Stimulated activated CD4-positive, alpha-beta T cell treated with anti-CD3 and anti-CD28 coated beads, TNF-alpha, amount 100 ng/mL, for 48 hours (primary cell): ENCODE measurements around the gene PPA2.
"Not testable (repeated sequence)": the region's sequence is repeated elsewhere in the genome, so short reads cannot be mapped to it uniquely, and the experiment has no call there.

Experiments
- DNase-seq, 3 donors: peaks; one replicate each; pipeline ENCODE4 v3.0.0-alpha.2; 2020; ENCODE audit warnings: low read depth in 3 of 3

PPA2 gene

DNA sequence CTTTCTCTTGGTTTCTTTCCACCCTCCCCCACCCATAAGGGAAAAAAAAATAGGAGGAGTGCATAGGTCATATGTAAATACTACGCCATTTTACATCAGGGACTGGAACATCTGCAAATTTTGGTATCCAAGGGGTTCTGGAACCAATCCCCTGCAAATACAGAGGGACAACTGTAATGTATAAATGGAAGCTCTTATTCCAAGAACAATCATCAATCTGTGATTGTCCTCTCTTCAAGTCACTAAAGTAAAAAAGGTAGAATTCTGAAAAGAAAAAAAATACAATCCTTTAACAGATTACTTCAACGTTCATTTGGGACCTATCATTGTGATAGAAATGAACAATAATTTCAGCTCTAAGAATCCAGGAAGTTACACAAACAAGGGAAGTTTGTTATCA is 13.6 kb downstream of the PPA2 start:
- no peak for DNase-seq

DNA sequence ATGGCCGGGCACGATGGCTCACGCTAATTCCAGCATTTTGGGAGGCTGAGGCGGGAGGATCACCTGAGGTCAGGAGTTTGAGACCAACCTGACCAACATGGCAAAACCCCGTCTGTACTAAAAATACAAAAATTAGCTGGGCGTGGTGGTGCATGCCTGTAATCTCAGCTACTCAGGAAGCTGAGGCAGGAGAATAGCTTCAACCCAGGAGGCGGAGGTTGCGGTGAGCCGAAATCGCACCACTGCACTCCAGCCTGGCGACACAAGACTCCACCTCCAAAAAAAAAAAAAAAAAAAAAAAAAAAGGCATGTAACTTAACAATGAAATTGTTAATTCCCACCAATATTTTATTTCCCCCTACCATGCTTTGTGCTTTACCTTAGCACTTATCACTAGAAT is 15.3 kb downstream of the PPA2 start:
- not testable (repeated sequence) for DNase-seq

DNA sequence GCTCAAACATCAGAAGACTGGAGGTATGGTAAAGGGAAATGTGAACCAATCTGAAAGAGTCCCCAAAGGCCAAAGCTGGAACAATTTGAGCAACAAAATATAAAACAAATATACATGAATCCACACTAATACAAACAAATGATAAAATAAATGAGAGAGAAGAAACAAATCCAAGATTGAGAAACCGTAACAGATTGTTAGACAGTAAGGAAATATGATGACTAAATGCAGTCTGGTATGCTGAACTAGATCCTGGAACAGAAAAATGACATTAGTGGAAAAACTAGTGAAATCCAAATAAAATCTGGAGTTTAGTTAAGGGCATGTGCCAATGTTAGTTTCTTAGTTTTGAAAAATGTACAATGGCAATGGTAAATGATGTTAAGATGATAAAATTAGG is 15.9 kb downstream of the PPA2 start:
- no peak for DNase-seq

DNA sequence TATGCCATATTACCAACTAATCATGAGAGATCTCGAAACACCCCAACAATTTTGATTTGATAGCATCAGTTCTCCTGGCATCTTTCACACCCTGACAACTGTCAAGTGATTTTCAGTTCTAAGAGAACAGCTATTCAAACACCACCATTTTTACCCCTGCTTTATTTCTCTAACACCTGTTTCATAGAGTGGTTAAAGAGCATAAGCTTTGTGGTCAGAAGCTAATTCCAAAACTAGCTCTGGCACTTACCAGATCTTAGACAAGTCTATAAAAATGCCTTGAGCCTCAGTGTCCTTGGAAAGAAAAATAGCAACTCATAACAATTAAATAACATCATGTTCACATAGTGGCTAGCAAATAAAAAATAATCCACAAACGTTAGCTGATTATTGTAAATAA is 17.9 kb downstream of the PPA2 start:
- no peak for DNase-seq

DNA sequence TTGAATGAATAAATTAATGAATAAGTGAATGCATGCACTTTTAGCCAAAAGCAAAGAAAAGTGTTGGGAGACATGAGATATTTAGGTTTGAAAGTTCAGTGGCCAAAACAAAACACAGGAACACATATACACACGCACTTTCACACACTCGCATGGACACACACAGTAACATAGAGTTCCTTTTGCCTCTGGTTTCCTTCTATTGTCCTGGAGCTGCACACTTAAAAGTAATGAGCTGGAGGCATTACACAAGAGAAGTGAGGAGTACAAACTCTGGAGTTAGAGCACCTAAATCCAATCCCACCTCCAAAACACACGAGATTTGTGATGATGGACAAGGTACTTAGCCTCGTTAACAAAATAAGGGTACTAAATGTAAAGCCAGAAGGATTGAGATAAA is 18.7 kb downstream of the PPA2 start:
- DNase-seq: no peak

DNA sequence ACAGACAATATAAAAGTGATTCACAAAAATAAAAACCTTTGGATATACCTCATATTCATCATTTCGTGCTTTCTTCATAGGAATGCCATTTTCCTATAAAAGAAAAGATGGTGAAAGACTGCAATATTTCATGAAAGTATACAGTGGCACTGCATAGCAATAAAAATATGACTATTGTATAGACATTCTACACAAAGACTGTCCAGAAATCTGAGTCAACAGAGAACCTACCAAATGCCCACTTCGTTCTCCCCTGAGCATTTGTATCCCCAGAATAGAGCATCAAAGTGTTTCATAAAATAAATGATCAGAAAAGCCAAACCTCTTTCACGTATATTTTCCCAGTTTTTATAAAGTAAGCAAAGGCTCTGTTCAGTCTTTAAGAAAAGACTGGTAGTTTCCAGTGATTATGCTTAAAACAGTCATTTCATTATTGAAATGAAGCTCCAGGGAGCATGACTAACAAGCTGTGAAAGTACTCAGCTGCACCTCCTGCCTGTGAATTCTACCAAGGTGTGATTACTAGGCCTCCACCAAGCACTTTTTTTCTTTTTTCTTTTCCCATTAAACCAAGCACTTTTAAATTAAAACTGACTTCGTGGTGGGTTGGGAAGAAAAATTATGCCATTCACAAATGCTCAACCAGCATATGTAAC is 20.2 kb downstream of the PPA2 start:
- peak in 1 of 3 donors; percentile 22 for DNase-seq

DNA sequence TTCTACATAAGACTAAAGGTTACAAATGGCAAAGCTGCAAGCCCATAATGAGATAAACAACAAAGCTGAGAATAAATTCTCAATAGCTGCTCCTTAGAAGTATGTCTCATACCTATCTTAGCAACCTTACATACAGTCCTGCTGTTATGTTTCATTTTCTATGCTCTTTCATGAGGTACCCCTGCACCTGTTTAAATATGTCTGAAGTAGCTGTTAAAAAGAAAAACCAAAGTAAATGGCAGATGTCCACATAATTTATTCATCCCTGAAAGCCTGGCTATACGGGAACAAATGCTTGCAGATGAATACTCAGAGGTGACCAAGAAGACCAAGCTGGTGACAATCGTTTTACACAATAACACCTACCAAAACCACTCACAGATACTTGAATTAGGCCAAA is 22.5 kb downstream of the PPA2 start:
- no peak for DNase-seq

DNA sequence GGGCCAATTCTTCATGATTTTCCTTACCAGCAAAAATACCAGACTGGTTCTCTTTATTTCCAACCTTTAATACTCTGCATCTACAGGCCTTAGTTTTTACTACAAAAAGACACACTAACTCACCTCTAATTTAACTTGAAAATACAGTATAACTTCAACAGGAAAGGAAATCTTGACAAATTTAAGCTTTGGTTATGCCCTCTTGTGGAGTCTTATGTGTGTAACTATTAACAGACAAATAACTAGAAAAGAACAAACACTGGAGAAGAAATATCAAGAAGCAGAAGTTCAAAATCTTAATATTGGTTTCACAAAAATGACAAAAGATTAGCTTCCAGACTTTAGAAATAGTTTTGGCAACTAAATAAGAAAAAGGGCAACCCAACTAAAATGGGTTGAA is 33.0 kb downstream of the PPA2 start:
- DNase-seq: no peak

DNA sequence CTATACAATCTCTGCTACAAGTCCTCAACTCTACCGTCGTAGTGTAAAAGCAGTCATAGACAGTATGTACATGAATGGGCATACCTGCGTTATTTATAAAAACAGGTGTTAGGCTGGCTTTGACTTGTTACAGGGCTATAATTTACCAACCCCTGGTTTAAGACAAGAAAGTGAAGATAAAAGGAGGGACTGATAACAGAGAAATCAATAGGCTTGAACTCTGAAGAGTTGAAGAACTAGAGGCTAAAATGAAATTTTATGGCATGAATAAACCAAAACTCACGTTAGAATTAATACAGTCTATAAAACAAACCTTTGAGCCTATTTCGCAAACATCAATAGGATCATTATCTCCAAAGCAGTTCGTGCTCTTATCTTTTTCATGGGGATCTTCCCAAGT is 36.2 kb downstream of the PPA2 start:
- DNase-seq: no peak

DNA sequence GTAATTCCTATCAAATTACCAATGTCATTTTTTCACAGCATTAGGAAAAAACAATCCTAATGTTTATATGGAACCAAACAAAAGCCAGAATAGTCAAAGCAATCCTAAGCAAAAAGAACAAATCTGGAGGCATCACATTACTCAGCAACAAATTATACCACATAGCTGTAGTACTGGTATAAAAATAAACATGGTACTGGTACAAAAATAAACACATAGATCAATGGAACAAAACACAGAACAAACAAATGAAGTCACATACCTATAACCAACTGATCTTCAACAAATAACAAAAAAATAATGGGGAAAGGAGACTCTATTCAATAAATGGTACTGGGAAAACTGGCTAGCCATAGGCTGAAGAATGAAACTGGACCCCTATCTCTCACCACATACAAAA is 37.4 kb downstream of the PPA2 start:
- DNase-seq: no peak

DNA sequence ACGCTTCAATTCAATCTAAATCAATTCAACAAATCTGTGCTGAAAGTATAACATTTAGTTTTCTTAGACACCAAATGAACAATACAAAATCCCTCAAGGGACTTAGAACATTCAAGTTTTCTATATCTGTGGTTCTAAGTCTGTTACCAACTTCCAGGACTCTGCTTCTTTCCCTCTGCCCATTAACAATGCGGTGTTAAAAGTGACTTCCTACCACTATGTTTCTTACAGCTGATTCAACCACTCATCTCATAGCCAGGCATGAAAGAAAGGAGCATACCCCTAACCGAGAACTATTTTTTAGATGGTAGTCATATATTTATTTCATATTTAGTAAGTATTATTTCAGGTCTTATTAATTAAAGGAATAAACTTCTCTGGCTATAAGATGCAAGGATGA is 38.9 kb downstream of the PPA2 start:
- no peak for DNase-seq

DNA sequence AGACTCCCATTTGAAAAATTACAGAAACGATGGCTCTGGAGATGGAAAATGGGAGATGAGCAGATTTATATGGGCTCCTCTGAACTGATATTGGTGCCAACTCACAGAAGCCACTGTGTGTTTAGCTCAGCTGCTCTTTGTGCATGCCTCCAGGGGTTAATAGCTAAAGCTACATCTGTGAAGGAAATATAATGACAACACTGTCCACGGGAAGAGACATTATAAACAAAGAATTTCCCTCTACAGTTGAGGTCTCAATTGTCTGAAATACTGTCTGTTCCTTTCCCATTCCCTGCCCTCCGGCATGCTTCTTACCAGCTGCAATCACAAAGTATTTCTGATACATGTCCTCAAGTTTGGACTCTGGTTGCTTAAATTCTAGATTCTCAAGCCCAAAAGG is 40.4 kb downstream of the PPA2 start:
- DNase-seq: no peak

DNA sequence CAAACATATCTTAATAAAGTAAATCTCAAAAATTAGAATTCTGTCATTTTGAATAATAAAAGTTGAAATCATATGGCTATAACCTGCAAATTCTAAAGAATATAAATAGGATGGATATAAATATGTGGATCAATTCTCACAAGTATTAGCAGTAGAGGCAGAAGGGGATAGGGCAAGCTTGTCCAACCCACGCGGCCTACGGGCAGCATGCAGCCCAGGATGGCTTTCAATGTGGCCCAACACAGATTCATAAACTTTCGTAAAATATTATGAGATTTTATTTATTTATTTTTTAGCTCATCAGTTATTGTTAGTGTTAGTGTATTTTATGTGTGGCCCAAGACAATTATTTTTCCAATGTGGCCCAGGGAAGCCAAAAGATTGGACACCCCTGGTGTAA is 41.4 kb downstream of the PPA2 start:
- DNase-seq: no peak

DNA sequence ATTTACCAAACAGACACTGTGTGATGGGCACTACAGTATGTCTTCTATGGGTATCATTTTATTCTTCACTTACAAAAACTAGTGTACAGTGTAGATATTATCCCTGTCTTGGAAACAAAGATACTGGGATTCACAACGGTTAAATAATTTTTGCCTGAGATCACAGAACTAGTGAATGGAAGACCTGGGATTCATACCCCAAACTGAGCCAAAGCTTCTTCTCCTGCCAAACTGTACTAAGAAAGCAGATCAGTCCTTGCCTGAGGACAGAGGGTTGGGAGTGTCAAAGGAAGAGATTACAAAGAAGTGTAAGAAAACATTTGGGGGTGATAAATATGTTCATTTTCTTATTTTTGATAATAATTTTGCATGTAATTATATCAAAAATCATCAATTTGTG is 43.1 kb downstream of the PPA2 start:
- no peak for DNase-seq

DNA sequence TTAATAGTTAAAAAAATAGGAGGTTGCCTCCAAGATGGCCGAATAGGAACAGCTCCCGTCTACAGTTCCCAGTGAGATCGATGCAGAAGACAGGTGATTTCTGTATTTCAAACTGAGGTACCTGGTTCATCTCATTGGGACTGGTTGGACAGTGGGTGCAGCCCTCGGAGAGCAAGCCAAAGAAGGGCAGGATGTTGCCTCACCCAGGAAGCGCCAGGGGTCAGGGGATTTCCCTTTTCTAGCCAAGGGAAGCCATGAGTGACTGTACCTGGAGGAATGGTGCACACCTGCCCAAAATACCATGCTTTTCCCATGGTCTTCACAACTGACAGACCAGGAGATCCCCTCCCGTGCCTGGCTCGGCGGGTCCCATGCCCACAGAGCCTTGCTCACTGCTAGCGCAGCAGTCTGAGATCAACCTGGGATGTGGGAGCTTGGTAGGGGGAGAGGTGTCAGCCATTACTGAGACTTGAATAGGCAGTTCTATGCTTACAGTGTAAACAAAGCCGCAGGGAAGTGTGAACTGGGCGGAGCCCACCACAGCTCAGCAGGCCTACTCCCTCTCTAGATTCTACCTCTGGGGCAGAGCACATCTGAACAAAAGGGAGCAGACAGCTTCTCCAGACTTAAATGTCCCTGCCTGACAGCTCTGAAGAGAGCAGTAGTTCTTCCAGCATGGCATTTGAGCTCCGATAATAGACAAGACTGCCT is 47.5 kb downstream of the PPA2 start:
- DNase-seq: no peak

DNA sequence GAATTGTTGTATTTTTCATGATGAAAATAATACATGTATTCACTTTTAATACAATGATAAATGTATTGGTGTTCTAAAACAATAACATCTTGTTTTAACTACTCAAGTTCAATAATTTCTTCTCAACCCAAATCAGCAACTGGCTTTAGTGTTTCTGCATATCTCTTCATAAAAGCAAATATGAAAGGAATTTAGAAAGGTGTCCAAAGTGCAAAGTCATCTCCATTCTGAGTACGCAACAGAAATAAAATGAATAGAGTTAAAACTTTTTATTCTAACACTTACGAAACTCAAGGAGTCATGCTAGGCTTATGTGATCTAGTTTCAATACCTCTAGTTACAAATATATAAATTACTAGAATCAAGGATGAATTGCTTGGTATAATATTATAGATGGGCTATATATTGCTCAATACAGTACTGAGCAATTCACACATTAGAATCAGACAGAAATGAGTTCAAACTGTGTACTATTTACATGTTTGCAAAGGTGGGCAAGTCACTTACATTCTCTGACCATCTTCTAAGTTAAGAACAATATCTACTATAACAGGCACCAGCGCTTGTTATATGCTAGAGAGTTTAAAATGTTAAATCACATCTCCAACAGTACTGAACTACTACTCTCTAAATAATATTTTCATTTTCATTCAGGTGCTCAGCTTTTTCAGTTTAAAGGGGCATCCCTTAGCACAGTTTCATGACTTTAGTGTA is 51.5 kb downstream of the PPA2 start:
- no peak for DNase-seq

DNA sequence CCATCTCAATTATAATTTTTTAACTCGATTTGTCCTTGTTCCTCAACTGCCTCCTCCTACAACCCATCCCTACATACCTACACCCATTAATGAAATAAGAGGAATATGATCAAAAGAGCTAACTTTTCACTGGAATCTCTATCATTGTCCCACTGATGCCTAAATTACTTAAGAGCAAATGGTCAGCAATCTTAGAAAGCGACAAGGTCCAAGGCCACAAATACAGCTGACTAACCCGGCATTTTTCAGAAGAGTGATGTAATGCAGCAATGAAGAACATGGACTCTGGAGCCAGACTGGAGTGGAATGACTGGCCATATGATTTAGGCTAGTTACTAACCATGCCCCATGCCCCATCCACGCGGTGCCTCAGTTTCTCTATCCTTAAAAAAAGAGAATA is 56.2 kb downstream of the PPA2 start:
- no peak for DNase-seq

DNA sequence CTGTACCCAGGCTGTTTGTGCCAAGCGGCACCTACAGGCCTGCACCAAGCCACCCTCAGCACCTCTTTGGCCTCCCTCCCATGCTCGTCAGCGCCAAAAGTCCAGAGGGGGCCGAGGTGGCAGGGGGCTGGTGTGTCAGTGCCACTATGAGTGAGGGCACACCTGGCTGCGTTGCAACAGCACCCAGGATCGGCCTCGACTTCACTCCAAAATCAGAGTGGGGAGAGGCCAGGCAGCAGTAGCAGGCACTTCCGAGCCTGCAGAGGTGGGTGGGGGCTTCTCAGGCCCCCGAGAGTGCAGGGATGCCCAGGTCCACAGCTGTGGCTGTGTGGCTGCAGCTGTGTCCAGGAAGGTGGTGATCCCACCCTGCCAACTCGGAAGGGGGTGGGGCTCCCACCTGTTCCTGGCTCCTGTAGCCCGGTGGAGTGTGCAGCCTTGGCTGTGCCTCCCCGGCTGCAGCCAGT is 58.5 kb downstream of the PPA2 start:
- no peak for DNase-seq

DNA sequence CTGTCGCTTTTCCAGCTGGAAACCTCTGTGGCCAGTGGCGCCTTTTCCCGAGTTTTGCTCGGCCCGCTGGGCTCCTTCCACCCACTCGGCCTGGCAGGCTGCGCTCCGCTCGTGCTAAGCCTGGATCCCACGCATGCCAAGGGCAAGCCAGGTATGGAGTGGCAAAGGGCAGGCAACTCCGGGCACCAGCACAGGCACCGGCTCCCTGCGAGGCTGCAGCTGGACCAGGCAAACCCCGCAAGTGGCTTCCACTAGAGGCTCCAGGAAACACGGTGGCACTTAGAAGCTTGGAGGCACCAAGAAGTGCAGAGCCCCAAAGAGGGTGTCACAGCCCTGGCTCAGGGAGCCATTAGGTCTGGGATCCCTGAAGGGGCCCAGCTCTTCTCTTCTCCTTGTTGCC is 59.5 kb downstream of the PPA2 start:
- DNase-seq: no peak

DNA sequence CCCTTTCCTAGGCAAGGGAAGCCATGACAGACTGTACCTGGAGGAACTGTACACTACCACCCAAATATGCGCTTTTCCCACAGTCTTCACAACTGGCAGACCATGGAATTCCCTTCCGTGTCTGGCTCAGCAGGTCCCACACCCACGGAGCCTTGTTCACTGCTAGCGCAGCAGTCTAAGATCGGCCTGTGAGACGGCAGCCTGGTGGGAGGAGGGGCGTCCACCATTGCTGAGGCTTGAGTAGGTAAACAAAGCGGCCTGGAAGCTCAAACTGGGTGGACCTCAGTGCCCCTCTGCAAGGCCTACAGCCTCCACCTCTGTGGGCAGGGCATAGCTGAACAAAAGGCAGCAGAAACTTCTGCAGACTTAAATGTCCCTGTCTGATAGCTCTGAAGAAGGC is 64.7 kb downstream of the PPA2 start:
- not testable (repeated sequence) for DNase-seq

DNA sequence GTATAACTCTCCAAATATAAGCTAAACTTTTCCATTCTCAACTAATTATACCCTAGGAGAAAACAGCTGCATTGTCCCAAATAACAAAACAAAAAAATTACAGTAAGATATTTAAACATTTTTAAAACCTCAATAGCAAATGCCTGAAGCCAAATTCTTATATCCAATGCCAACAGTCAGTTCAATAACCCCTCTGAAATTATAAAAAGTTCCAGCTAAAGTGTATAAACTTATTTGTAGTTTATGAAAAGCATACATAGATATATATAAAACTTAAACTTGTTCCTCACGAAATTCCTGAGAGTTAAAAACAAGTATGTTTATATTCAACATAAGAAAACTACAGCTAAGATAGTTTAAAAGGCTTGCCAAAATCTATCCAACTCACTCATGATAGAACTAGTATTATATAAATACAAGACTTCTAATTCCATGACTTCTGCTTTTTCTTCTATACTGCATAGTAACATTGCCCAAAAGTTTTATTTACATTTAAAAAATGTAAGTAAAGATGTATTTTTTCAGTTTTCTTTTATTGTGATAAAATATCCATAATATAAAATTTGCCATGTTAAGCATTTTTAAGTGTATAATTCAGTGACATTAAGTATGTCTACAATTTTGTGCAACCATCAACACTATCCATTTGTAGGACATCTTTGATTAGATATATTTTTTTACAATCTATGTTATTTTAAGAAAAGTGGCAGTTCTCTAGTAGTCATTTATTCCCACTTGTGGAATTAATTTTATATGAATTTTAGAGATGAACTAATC is 72.8 kb downstream of the PPA2 start:
- no peak for DNase-seq

DNA sequence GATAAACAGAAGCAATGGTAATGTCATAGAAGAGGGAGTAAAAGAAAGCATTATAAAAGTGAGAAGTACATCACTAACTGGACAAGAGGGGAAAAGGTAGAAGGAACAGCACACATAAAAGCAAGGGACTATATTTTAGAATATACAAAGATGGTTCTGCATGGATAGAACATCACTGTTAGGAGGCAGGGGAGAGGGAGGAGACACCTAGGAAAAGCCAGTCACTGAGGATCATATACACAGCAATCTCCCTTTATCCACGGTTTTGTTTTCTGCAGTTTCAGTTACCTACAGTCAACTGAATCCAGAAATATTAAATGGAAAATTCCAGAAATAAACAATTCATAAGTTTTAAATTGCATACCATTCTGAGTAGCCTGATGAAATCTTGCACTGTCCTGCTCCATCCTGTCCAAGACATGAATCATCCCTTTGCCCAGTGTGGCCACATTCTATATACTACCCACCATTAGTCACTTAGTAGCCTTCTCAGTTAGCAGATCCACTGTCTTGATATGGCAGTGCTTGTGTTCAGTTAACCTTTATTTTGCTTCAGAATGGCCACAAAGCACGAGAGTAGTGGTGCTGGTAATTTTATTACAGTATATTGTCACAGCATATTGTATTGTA is 74.2 kb downstream of the PPA2 start:
- DNase-seq: no peak
